Stimulated activated CD8-positive, alpha-beta memory T cell treated with anti-CD3 and anti-CD28 coated beads, Interleukin-4, amount 100 ng/mL, for 24 hours (primary cell): Measurements from ENCODE around the gene GALNT18.

Experiments
- DNase-seq: peaks from one replicate; pipeline ENCODE4 v3.0.0-alpha.2; 2020; ENCODE audit warnings: low read depth

Gene GALNT18

GRCh38 chr11:11408436-11409221 is 213.2 kb downstream of the GALNT18 start:
- no peak for DNase-seq

- no peak for DNase-seq
These were observed 214.1 kb downstream of the GALNT18 start for GRCh38 chr11:11407763-11408084.

- no peak for DNase-seq
These were observed 214.6 kb downstream of the GALNT18 start for GRCh38 chr11:11407065-11407762.

GRCh38 chr11:11406652-11407051 is 215.2 kb downstream of the GALNT18 start:
- no peak for DNase-seq

GRCh38 chr11:11403763-11404725 is 217.8 kb downstream of the GALNT18 start:
- no peak for DNase-seq

- no peak for DNase-seq
These were observed 219.8 kb downstream of the GALNT18 start for GRCh38 chr11:11401960-11402535.

GRCh38 chr11:11400635-11401232 is 221.1 kb downstream of the GALNT18 start:
- DNase-seq = no peak

- DNase-seq = no peak
These were observed 221.7 kb downstream of the GALNT18 start for GRCh38 chr11:11400121-11400520.

- DNase-seq = no peak
These were observed 224.0 kb downstream of the GALNT18 start for GRCh38 chr11:11397781-11398180.

- DNase-seq = no peak
These were observed 224.8 kb downstream of the GALNT18 start for GRCh38 chr11:11397036-11397415.

- DNase-seq = no peak
These were observed 225.3 kb downstream of the GALNT18 start for GRCh38 chr11:11396301-11397035.

- no peak for DNase-seq
These were observed 226.7 kb downstream of the GALNT18 start for GRCh38 chr11:11395126-11395525.

GRCh38 chr11:11394241-11394640 is 227.6 kb downstream of the GALNT18 start:
- no peak for DNase-seq

- DNase-seq = no peak
These were observed 229.9 kb downstream of the GALNT18 start for GRCh38 chr11:11391796-11392463.

- no peak for DNase-seq
These were observed 230.6 kb downstream of the GALNT18 start for GRCh38 chr11:11391169-11391568.

GRCh38 chr11:11390068-11390771 is 231.6 kb downstream of the GALNT18 start:
- DNase-seq = no peak

- no peak for DNase-seq
These were observed 232.6 kb downstream of the GALNT18 start for GRCh38 chr11:11389238-11389637.

- DNase-seq = no peak
These were observed 234.0 kb downstream of the GALNT18 start for GRCh38 chr11:11387622-11388305.

GRCh38 chr11:11387207-11387606 is 234.6 kb downstream of the GALNT18 start:
- DNase-seq = no peak
